Progenitor cell of endocrine pancreas (in vitro differentiated cells): Measurements from ENCODE around the gene SRSF2. TPM values are rescaled to one million over a fixed set of nuclear protein-coding genes. Genes with fewer than 3 reads are reported as not detected.
"Not testable (repeated sequence)": the region's sequence is repeated elsewhere in the genome, so short reads cannot be mapped to it uniquely, and the experiment has no call there.

Experiments
- DNase-seq: peaks from one replicate; pipeline ENCODE4 v3.0.0; 2021; ENCODE audit warnings: low spot score; ENCODE audit not compliant: unreplicated experiment
- H3K27ac Mint-ChIP-seq: 2 replicates; pipeline ENCODE4 v1.8.0; 2021; ENCODE audit warnings: mild to moderate bottlenecking, moderate library complexity, mixed read lengths
- H3K27me3 Mint-ChIP-seq: 2 replicates; pipeline ENCODE4 v1.8.0; 2021; ENCODE audit warnings: mixed read lengths
- H3K36me3 Mint-ChIP-seq: 2 replicates; pipeline ENCODE4 v1.8.0; 2022; ENCODE audit warnings: mixed read lengths; ENCODE audit not compliant: insufficient read depth
- H3K4me1 Mint-ChIP-seq: 2 replicates; pipeline ENCODE4 v1.8.0; 2021; ENCODE audit warnings: low read depth, mixed read lengths
- H3K4me3 Mint-ChIP-seq: 2 replicates; pipeline ENCODE4 v1.8.0; 2021; ENCODE audit warnings: low read depth, mild to moderate bottlenecking, moderate library complexity, mixed read lengths
- H3K9me3 Mint-ChIP-seq: 2 replicates; pipeline ENCODE4 v1.8.0; 2021; ENCODE audit warnings: low read depth, mixed read lengths
- total RNA-seq: library from RNA; stranded (reverse); gene quantifications from 2 replicates; pipeline ENCODE4 v1.2.1, GENCODE V29; 2021
- TF ChIP-seq, protein P1 (sequence below): fragments of 200-600 bp; sonication (generic); IDR thresholded peaks from one replicate; pipeline ENCODE4 v1.5.0; 2021; ENCODE audit warnings: antibody characterized with exemption, mild to moderate bottlenecking; ENCODE audit not compliant: unreplicated experiment

SRSF2 gene
- total RNA-seq, 1 donor from 2014 or later: 265 TPM

DNA sequence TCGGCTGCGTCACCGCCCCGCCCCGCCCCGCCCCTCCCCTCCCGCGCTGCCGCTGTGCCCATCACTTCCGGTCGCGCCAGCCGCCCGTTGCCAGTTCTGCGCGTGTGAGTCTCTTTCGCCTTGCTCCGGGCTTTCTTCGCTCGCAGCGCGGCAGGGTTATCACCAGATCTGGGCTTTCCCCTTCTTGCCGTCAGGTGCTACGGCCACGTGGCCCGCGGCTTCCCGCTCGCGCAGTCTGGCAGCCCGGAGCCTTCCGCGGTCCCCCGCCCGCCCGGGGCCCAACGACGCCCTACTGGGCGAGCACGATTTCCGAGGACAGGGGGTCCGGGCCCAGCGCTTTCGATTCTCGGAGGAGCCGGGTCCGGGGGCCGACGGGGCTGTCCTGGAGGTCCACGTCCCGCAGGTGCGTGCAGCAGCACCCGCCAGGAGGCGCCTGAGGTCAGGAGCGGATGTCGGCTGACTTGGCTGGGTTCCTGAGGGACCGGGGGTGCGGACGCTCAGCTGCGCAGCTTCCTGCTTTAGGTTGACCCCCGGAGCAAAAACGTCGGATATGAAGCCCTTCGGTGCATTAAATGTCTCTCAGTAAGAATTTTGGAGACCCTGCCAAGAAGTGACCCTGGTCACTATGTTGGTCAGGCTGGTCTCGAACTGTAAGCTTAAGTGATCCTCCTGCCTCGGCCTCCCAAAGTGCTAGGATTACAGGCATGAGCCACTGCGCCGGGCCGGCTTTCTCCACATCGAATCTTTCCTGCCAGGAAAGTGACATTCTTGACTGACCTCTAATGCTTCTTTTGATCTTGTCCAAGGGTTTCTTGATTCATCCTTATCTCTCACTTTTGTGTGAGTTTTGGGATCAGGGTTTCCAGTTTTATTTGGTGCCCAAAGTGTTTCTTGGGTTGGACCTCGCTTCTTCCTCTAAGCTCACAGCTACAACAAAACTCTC lies 10.1 kb downstream of the SRSF2 start, which contains the start of gene METTL23:
TSS of gene METTL23 (plus strand) at position 64 of the 943 bp plus-strand sequence. CDS start 2,872 bp downstream, outside the sequence.
- DNase-seq: peak; percentile 70
- H3K9me3 Mint-ChIP-seq: no peaks in the 10 kb centered on the region
- peak within 1 kb of the TSS; percentile 95 for H3K4me3 Mint-ChIP-seq
- no peaks in the 10 kb centered on the region for H3K27me3 Mint-ChIP-seq
- H3K4me1 Mint-ChIP-seq: peaks cover 14% of the 10 kb centered on the region
- peak within 1 kb of the TSS; percentile 98 for H3K27ac Mint-ChIP-seq
- peaks cover 7% of the 10 kb centered on the region for H3K36me3 Mint-ChIP-seq
- TF ChIP-seq, protein P1, sequence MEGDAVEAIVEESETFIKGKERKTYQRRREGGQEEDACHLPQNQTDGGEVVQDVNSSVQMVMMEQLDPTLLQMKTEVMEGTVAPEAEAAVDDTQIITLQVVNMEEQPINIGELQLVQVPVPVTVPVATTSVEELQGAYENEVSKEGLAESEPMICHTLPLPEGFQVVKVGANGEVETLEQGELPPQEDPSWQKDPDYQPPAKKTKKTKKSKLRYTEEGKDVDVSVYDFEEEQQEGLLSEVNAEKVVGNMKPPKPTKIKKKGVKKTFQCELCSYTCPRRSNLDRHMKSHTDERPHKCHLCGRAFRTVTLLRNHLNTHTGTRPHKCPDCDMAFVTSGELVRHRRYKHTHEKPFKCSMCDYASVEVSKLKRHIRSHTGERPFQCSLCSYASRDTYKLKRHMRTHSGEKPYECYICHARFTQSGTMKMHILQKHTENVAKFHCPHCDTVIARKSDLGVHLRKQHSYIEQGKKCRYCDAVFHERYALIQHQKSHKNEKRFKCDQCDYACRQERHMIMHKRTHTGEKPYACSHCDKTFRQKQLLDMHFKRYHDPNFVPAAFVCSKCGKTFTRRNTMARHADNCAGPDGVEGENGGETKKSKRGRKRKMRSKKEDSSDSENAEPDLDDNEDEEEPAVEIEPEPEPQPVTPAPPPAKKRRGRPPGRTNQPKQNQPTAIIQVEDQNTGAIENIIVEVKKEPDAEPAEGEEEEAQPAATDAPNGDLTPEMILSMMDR: peak; percentile 76

GRCh38 chr17:76726231-76726775 lies 10.8 kb downstream of the SRSF2 start, which contains the start of gene JMJD6:
JMJD6 (minus strand) TSS chr17:76726606; CDS start chr17:76726475, 131 bp downstream.
- peak within 1 kb of the TSS; percentile 98 for H3K27ac Mint-ChIP-seq
- no peaks in the 10 kb centered on the region for H3K9me3 Mint-ChIP-seq
- H3K4me1 Mint-ChIP-seq: peaks cover 14% of the 10 kb centered on the region
- TF ChIP-seq, protein P1: no peak
- no peaks in the 10 kb centered on the region for H3K27me3 Mint-ChIP-seq
- DNase-seq: peak; percentile 83
- peaks cover 14% of the 10 kb centered on the region for H3K36me3 Mint-ChIP-seq
- peak within 1 kb of the TSS; percentile 95 for H3K4me3 Mint-ChIP-seq

GRCh38 chr17:76725580-76726230 lies 11.4 kb downstream of the SRSF2 start:
- no peaks in the 10 kb centered on the region for H3K27me3 Mint-ChIP-seq
- no peak for DNase-seq
- peak overlapping the region; percentile 95 for H3K4me3 Mint-ChIP-seq
- H3K36me3 Mint-ChIP-seq: peaks cover 18% of the 10 kb centered on the region
- peak overlapping the region; percentile 97 for H3K27ac Mint-ChIP-seq
- H3K4me1 Mint-ChIP-seq: peaks cover 14% of the 10 kb centered on the region
- TF ChIP-seq, protein P1: no peak
- no peaks in the 10 kb centered on the region for H3K9me3 Mint-ChIP-seq

DNA sequence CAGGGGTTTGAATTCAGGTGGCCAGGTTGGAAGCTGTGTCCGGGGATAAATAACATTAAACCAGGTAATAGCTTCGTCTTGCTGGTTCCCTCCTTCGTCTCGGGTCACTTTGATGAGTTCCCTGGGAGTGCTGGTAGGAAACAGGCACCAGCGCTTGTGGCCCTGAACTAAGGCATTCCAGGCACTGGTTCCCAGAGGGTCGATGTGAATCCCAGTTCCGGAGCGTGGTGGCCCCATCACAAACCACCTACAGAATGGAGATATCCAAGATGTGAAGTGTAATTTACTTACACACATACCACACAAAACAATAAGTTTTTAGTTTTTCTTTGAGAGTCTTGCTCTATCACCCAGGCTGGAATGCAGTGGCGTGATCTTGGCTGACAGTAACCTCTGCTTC lies 13.3 kb downstream of the SRSF2 start:
- Mint-ChIP-seq H3K4me3 (no peak overlapping the region), H3K27ac (no peak overlapping the region), H3K36me3 (peaks cover 22% of the 10 kb centered on the region), H3K9me3 (no peaks in the 10 kb centered on the region), H3K4me1 (peaks cover 13% of the 10 kb centered on the region), H3K27me3 (no peaks in the 10 kb centered on the region)
- TF ChIP-seq, protein P1: no peak
- no peak for DNase-seq

DNA sequence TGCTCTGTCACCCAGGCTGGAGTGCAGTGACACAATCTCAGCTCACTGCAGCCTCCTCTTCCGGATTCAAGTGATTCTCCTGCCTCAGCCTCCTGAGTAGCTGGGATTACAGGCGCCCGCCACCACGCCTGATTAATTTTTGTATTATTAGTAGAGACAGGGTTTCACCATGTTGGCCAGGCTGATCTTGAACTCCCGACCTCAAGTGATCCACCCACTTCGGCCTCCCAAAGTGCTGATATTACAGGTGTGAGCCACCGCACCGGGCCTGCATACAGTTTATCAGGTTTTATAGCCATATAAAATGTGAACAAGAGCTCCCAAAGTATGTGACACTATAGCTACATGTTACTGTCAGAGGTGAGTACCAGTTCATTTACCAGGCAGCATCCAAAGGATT lies 14.2 kb downstream of the SRSF2 start:
- not testable (repeated sequence) for H3K4me3 Mint-ChIP-seq
- Mint-ChIP-seq H3K36me3 (peaks cover 26% of the 10 kb centered on the region), H3K4me1 (peaks cover 13% of the 10 kb centered on the region)

More for the DNA sequence above, 14.2 kb downstream of the SRSF2 start:
- H3K27me3 Mint-ChIP-seq, DNase-seq, H3K27ac Mint-ChIP-seq, H3K9me3 Mint-ChIP-seq: not testable (repeated sequence)
